ENCODE results near the gene WNT5B.

- TF ChIP-seq CTCF (IDR thresholded peaks at IDR 0.05) = no peak
- no peak for TF ChIP-seq EZH2 (IDR thresholded peaks at IDR 0.05; ENCODE audit: borderline replicate concordance, insufficient read depth, low read depth, low read length, poor library complexity, severe bottlenecking)
Measured at GRCh38 chr12:1696800-1697199, 67.8 kb downstream of the WNT5B start.
